Measurements from ENCODE around the gene WNT7B.
A peak's percentile ranks its signal among the peaks of the same experiment; 100 is the strongest.

Gene WNT7B

GRCh38 chr22:45977003-45977411, at the start of gene WNT7B:
Gene WNT7B (minus strand): TSS chr22:45977162. CDS start chr22:45976754, 408 bp downstream.
- DNase-seq (ENCODE audit: low read depth in 2 of 2), result no peak

- DNase-seq (ENCODE audit: low read depth in 2 of 2), result no peak
Measured at GRCh38 chr22:46025973-46026898, 49.3 kb upstream of the WNT7B start.

GRCh38 chr22:46025225-46025972, 48.4 kb upstream of the WNT7B start:
- DNase-seq (ENCODE audit: low read depth in 2 of 2), result no peak

- no peak for DNase-seq (ENCODE audit: low read depth in 2 of 2)
Measured at GRCh38 chr22:46024136-46024840, 47.3 kb upstream of the WNT7B start.

GRCh38 chr22:46023558-46023981, 46.6 kb upstream of the WNT7B start:
- DNase-seq (ENCODE audit: low read depth in 2 of 2), result no peak

GRCh38 chr22:46022881-46023512, 46.0 kb upstream of the WNT7B start:
- DNase-seq (ENCODE audit: low read depth in 2 of 2), result no peak

- no peak for DNase-seq (ENCODE audit: low read depth in 2 of 2)
Measured at GRCh38 chr22:46021577-46021976, 44.6 kb upstream of the WNT7B start.

- no peak for DNase-seq (ENCODE audit: low read depth in 2 of 2)
Measured at GRCh38 chr22:46019351-46019750, 42.4 kb upstream of the WNT7B start.

GRCh38 chr22:46018859-46019258, 41.9 kb upstream of the WNT7B start:
- no peak for DNase-seq (ENCODE audit: low read depth in 2 of 2)

- no peak for DNase-seq (ENCODE audit: low read depth in 2 of 2)
Measured at GRCh38 chr22:46017166-46017565, 40.2 kb upstream of the WNT7B start.

- peak; percentile 80 to 92 for DNase-seq (ENCODE audit: low read depth in 2 of 2)
Measured at GRCh38 chr22:46013460-46014416, 36.8 kb upstream of the WNT7B start.

GRCh38 chr22:46012881-46013281, 35.9 kb upstream of the WNT7B start:
- no peak for DNase-seq (ENCODE audit: low read depth in 2 of 2)

GRCh38 chr22:46012182-46012880, 35.4 kb upstream of the WNT7B start:
- DNase-seq (ENCODE audit: low read depth in 2 of 2), result no peak

- DNase-seq (ENCODE audit: low read depth in 2 of 2), result no peak
Measured at GRCh38 chr22:46011627-46012181, 34.7 kb upstream of the WNT7B start.

- no peak for DNase-seq (ENCODE audit: low read depth in 2 of 2)
Measured at GRCh38 chr22:46010951-46011626, 34.1 kb upstream of the WNT7B start.

- no peak for DNase-seq (ENCODE audit: low read depth in 2 of 2)
Measured at GRCh38 chr22:46010207-46010867, 33.4 kb upstream of the WNT7B start.

- no peak for DNase-seq (ENCODE audit: low read depth in 2 of 2)
Measured at GRCh38 chr22:46009730-46010129, 32.8 kb upstream of the WNT7B start.

- no peak for DNase-seq (ENCODE audit: low read depth in 2 of 2)
Measured at GRCh38 chr22:46008836-46009596, 32.1 kb upstream of the WNT7B start.

All from stimulated activated CD4-positive, alpha-beta T cell treated with anti-CD3 and anti-CD28 coated beads, Interleukin-12 subunit alpha, Interleukin-12 subunit beta, amount 100 ng/mL, for 24 hours (primary cell).